Endothelial cell of umbilical vein (primary cell): ENCODE measurements around the gene SCN1B. TPM values are rescaled to one million over a fixed set of nuclear protein-coding genes. Genes with fewer than 3 reads are reported as not detected.

Experiments
- BruUV-seq: library from RNA; stranded (reverse); fragments of 400-500 nt; replicated peaks from 2 replicates; lab custom pipeline; 2021; lab: Mats Ljungman, UMichigan
- CTCF ChIA-PET: fragments of 300-600, 350-600 bp; sonication (Branson Sonifier 250); formaldehyde crosslinking; loops from one replicate; lab custom pipeline; 2021; ENCODE audit warnings: antibody characterized with exemption, inconsistent platforms; lab: Charles Lee
- POLR2A ChIA-PET: fragments of 300-600, 350-600 bp; sonication (Branson Sonifier 250); formaldehyde crosslinking; loops from one replicate; lab custom pipeline; 2021; ENCODE audit warnings: antibody characterized with exemption, inconsistent platforms; lab: Charles Lee
- DNase-seq: peaks from one replicate; pipeline ENCODE4 v3.0.0-alpha.2; 2011; ENCODE audit warnings: low read depth, low spot score
- FAIRE-seq: peaks from 2 replicates; lab custom pipeline; 2011; peaks lifted over from hg19 to GRCh38; lab: Jason Lieb, UNC
- H2AFZ ChIP-seq: 2 replicates; pipeline ENCODE4 v1.6.0; 2012; ENCODE audit warnings: low read depth, low read length, control low read depth, inconsistent platforms
- H3K27ac ChIP-seq: 2 replicates; pipeline ENCODE4 v1.5.1; 2011; ENCODE audit warnings: low read depth, mild to moderate bottlenecking, control low read depth, low read length, moderate library complexity; ENCODE audit not compliant: insufficient read depth
- H3K27me3 ChIP-seq, 2 experiments: 2 replicates each; pipeline versions ENCODE4 v1.6.0 to v1.6.1; 2011; ENCODE audit warnings: low read length in 2 of 2, mixed read lengths in 1 of 2; ENCODE audit not compliant: control insufficient read depth in 2 of 2, insufficient read depth in 2 of 2
- H3K36me3 ChIP-seq, 2 experiments: 2 replicates in 1 of 2; 3 replicates in 1 of 2; pipeline ENCODE4 v1.5.1; 2011; ENCODE audit warnings: low read length in 2 of 2, mild to moderate bottlenecking in 1 of 2, moderate library complexity in 1 of 2; ENCODE audit not compliant: control insufficient read depth in 2 of 2, insufficient read depth in 2 of 2; ENCODE audit errors: extremely low read depth in 1 of 2
- H3K4me1 ChIP-seq: 3 replicates; pipeline ENCODE4 v1.5.1; 2011; ENCODE audit warnings: mild to moderate bottlenecking, low read length; ENCODE audit not compliant: control insufficient read depth, insufficient read depth; ENCODE audit errors: extremely low read depth
- H3K4me2 ChIP-seq: 2 replicates; pipeline ENCODE4 v1.6.1; 2011; ENCODE audit warnings: low read length, control low read depth, mixed read lengths; ENCODE audit not compliant: insufficient read depth
- H3K4me3 ChIP-seq, 3 experiments: fragments of 200-600 bp in 1 of 3; sonication (generic), shearing (Covaris generic) in 1 of 3; replicated peaks in 1 of 3; 2 replicates each; pipeline ENCODE4 v1.5.1; 2011 to 2016; ENCODE audit warnings: control low read depth in 3 of 3, low read length in 3 of 3, mild to moderate bottlenecking in 2 of 3, inconsistent platforms in 1 of 3, low read depth in 1 of 3, moderate library complexity in 1 of 3; ENCODE audit not compliant: insufficient read depth in 1 of 3
- H3K79me2 ChIP-seq: 2 replicates; pipeline ENCODE4 v1.6.0; 2012; ENCODE audit warnings: low read length, inconsistent platforms; ENCODE audit not compliant: control insufficient read depth, insufficient read depth
- H3K9ac ChIP-seq: replicated peaks from 2 replicates; pipeline ENCODE3; 2011; ENCODE audit warnings: low read length, control low read depth; ENCODE audit not compliant: insufficient read depth; ENCODE audit errors: extremely low read depth
- H3K9me1 ChIP-seq: replicated peaks from 3 replicates; pipeline ENCODE4 v1.6.0; 2011; ENCODE audit warnings: mild to moderate bottlenecking, low read length; ENCODE audit not compliant: control insufficient read depth, insufficient read depth; ENCODE audit errors: extremely low read depth
- H3K9me3 ChIP-seq: replicated peaks from 2 replicates; pipeline ENCODE4 v1.5.1; 2012; ENCODE audit warnings: low read length, inconsistent platforms; ENCODE audit not compliant: control insufficient read depth, insufficient read depth
- H4K20me1 ChIP-seq: replicated peaks from 2 replicates; pipeline ENCODE3; 2011; ENCODE audit warnings: mild to moderate bottlenecking, low read length; ENCODE audit not compliant: control insufficient read depth, insufficient read depth; ENCODE audit errors: extremely low read depth
- EZH2 ChIP-seq: IDR thresholded peaks from 2 replicates; pipeline ENCODE4 v1.6.1; 2012; ENCODE audit warnings: borderline replicate concordance, low read depth, mild to moderate bottlenecking, moderate library complexity, low read length, inconsistent platforms; ENCODE audit not compliant: severe bottlenecking
- GATA2 ChIP-seq: IDR thresholded peaks from 2 replicates; pipeline ENCODE4 v1.7.0; 2011; ENCODE audit warnings: low read depth, mild to moderate bottlenecking, moderate library complexity, mixed read lengths, low read length; ENCODE audit not compliant: insufficient read length, insufficient read depth
- JUN ChIP-seq: IDR thresholded peaks from 2 replicates; pipeline ENCODE4 v1.6.1; 2011; ENCODE audit warnings: borderline replicate concordance, low read depth; ENCODE audit not compliant: insufficient read length, insufficient read depth
- MYC ChIP-seq: IDR thresholded peaks from one replicate; pipeline ENCODE4 v1.6.1; 2011; ENCODE audit warnings: mild to moderate bottlenecking, low read depth, low read length
- POLR2A ChIP-seq: IDR thresholded peaks from 2 replicates; pipeline ENCODE4 v1.6.1; 2012; ENCODE audit warnings: low read depth, mild to moderate bottlenecking, control low read depth, low read length
- dilution Hi-C: fragments of 300-500 bp; cut with MboI; formaldehyde crosslinking; loops from one replicate; pipeline ENCODE4 v1.15.0; 2019; ENCODE audit warnings: low sequenced_read_pairs; ENCODE audit not compliant: extremely low pct_ligation_motif_present
- intact Hi-C: fragments of 100-400 bp; cut with micrococcal nuclease; formaldehyde crosslinking; loops from one replicate; pipeline ENCODE4 v1.10.0; 2022
- polyA plus RNA-seq, 4 experiments: library from polyadenylated mRNA; depleted of rRNA in 3 of 4; stranded (reverse) in 3 of 4; unstranded in 1 of 4; fragments of >200 nt; gene quantifications; 2 replicates each; pipeline versions ENCODE4 v1.2.1 to v1.2.3, GENCODE V29; 2011 to 2012; ENCODE audit warnings: missing spikeins in 1 of 4
- total RNA-seq: library from RNA; stranded (reverse); gene quantifications from 2 replicates; pipeline ENCODE4 v1.2.3, GENCODE V29; 2021
- TF ChIP-seq, protein P1 (sequence below): IDR thresholded peaks from 2 replicates; pipeline ENCODE4 v1.6.1; 2011; ENCODE audit not compliant: insufficient read depth, insufficient read length

SCN1B gene
- total and polyA plus RNA-seq, 2 donors (not counting 3 experiments of a cell fraction or from before 2014, with no cell fraction given): 11.2 to 14.2 TPM

DNA sequence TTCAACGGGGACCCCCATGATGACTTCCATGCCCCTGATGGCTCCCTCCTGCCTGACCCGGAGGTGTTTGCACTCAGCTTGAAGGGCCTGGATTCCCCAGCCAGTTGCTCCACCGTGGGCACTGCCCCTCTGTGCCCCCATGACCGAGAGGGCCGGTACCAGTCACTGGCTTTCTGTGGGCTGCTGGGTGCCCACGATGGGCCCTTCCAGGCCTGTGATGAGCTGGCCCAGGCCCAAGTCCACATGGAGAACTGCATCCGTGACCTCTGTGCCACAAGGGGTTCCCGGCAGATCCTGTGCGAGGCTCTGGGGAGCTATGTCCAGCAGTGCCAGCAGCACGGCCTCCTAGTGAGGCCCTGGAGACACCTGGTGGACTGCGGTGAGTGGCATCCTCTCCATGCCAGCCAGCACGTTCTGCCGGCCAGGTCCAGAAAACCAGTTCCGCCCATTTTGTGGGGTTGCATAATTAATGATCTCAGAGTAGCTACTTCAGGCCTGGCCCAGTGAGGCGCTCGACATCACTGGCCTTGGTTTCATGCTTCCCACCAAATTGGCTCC is 50.4 kb downstream of the SCN1B start:
- H3K4me3 ChIP-seq: no peak overlapping the region
- intact Hi-C loops (no loop called here), dilution Hi-C loops (no loop called here)
- no peak overlapping the region for H3K9ac ChIP-seq
- no peaks in the 10 kb centered on the region for H3K9me3 ChIP-seq
- BruUV-seq: no TSS peak
- ChIA-PET POLR2A (no interaction called here), CTCF (interaction anchor here (0.8 to 1.8 kb wide), 3 partner anchors 14 to 36 kb away, joined by 4 to 5 read pairs (median 5); no protein-coding TSS in a partner anchor)
- no peak for DNase-seq
- H2AFZ ChIP-seq: no peak overlapping the region
- H4K20me1 ChIP-seq: no peaks in the 10 kb centered on the region
- H3K4me2 ChIP-seq: no peak overlapping the region
- no peak for TF ChIP-seq EZH2
- TF ChIP-seq JUN: no peak
- TF ChIP-seq, protein P1, sequence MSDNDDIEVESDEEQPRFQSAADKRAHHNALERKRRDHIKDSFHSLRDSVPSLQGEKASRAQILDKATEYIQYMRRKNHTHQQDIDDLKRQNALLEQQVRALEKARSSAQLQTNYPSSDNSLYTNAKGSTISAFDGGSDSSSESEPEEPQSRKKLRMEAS: no peak
- no peak for TF ChIP-seq GATA2
- TF ChIP-seq POLR2A: no peak
- TF ChIP-seq MYC: no peak
- H3K9me1 ChIP-seq: no peaks in the 10 kb centered on the region
- no peak for FAIRE-seq
- no peaks in the 10 kb centered on the region for H3K27me3 ChIP-seq
- H3K27ac ChIP-seq: no peak overlapping the region
- no peaks in the 10 kb centered on the region for H3K79me2 ChIP-seq
- H3K4me1 ChIP-seq: no peaks in the 10 kb centered on the region
- H3K36me3 ChIP-seq: no peaks in the 10 kb centered on the region

DNA sequence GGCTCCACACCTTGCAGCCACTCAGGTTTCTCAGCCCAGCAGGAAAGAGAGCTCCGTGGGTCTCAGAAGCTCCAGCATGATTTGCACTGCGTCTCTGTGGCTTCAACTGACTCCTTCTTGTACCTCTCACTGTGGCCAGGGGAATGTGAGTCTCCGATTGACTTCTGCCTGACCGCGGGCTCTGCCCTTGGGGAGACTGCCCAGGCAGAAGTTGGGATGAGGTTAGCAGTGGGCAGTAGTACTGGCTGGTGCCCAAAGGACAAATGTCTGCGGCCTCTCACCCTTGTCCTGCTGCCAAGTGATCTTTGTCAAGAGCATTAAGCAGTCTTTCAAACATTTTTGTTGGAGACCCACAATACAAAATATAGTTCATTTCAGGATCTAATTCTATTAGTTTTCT is 50.9 kb downstream of the SCN1B start:
- POLR2A ChIA-PET: no interaction called here
- Histone ChIP-seq H2AFZ (no peak overlapping the region), H3K4me1 (no peaks in the 10 kb centered on the region), H3K9me3 (no peaks in the 10 kb centered on the region), H3K4me3 (no peak overlapping the region), H3K79me2 (no peaks in the 10 kb centered on the region), H3K36me3 (no peaks in the 10 kb centered on the region), H3K27ac (no peak overlapping the region), H3K9me1 (no peaks in the 10 kb centered on the region), H3K4me2 (no peak overlapping the region), H3K27me3 (no peaks in the 10 kb centered on the region), H4K20me1 (no peaks in the 10 kb centered on the region), H3K9ac (no peak overlapping the region)
- dilution Hi-C loops (no loop called here), intact Hi-C loops (no loop called here)
- FAIRE-seq: no peak
- DNase-seq: no peak
- no TSS peak for BruUV-seq
- no peak for TF ChIP-seq JUN
- TF ChIP-seq GATA2: no peak
- CTCF ChIA-PET: interaction anchor here (0.8 to 1.6 kb wide), 2 partner anchors 14 to 37 kb away, joined by 5 read pairs; no protein-coding TSS in a partner anchor
